GM10266 (cell line): Measurements from ENCODE around the gene NCCRP1.

Source experiments
- DNase-seq: peaks from one replicate; pipeline ENCODE4 v3.0.0; 2012; ENCODE audit errors: extremely low spot score
- TF ChIP-seq, protein P1 (sequence below): IDR thresholded peaks from 2 replicates; pipeline ENCODE4 v1.5.1; 2012; ENCODE audit warnings: mild to moderate bottlenecking, low read depth; ENCODE audit not compliant: control insufficient read depth, insufficient read depth; ENCODE audit errors: missing control alignments

The NCCRP1 gene

DNA sequence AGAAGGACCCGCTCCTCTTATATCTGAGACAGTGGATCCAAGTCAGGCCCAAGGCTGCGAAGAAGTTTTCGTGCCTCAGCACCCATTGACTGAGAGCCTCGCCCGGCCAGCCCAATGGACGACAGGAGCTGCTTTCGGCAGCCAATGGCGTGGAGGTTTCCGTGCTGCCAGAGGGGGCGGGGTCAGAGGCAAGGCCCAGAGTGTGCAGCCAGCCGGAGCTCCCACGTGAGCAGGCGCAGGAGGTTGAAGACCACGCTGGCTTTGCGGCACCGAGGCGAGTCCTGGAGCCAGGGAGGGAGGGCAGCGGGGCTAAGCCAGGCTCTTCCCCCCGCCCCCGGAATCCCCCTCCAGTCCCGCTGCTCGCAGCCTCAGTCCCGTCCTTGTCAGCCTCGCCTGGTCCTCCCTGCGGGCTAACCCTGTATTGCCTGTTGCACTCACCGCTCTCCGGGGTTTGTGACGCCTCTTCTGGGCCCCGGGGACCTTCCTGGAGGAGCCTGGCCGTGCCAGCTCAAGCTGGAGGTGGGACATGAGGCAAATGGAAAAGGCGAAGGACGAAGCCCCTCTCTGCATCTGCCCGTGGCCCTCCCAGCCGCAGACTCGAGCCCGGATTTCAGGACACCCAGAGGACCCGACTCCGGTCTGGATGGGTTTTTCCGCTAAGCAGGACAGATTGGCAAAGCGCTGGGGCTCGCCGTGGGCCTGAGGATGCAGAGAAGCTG, 50.3 kb downstream of the NCCRP1 start:
- TF ChIP-seq, protein P1, sequence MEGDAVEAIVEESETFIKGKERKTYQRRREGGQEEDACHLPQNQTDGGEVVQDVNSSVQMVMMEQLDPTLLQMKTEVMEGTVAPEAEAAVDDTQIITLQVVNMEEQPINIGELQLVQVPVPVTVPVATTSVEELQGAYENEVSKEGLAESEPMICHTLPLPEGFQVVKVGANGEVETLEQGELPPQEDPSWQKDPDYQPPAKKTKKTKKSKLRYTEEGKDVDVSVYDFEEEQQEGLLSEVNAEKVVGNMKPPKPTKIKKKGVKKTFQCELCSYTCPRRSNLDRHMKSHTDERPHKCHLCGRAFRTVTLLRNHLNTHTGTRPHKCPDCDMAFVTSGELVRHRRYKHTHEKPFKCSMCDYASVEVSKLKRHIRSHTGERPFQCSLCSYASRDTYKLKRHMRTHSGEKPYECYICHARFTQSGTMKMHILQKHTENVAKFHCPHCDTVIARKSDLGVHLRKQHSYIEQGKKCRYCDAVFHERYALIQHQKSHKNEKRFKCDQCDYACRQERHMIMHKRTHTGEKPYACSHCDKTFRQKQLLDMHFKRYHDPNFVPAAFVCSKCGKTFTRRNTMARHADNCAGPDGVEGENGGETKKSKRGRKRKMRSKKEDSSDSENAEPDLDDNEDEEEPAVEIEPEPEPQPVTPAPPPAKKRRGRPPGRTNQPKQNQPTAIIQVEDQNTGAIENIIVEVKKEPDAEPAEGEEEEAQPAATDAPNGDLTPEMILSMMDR = no peak

DNA sequence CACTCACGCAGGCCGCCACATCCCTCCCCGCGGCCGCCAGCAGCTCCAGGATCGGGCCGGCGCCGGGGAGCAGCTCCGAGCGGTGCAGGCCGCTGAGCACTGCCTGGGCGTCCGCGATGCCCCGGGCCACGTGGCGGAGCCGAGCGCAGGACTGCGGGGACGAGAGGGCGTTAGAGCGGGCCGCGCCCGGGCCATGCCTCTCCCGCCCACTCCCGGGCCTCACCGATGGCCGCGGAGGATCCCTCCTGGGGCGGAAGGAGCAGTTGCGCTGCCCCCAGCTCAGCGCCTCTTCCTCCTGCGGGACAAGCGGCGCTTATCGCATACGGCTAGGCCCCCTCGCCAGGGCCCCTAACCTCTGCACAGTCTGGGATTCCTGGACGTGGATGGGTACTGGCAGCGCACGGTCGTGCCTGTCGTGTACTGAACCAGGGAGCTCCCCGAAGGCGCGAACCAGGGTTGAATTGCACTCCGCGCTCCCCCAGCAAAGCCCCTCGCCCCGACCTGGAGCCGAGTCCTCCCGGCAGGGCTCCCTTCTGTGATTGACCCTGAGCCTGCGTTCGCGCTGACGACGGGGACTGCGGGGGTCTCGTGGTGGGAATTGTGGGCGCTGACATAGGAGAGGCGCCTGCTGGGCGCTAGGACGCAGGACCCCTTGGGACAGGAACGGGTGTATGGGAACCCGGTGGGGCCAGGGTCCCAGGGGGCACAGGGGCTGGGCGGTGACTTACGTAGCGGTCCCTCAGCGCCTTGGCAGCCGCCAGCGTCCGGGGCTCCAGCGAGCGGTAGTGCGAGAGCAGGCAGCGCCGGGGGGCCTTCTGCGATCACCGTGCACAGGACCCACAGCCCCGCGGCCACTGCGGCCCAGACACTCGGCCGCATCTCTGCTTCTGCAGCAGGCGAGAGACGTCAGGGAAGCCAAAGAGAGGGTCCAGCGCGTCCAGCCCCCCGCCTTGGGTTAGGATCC, 51.2 kb downstream of the NCCRP1 start:
- TF ChIP-seq, protein P1 = no peak
- no peak for DNase-seq

More for the DNA sequence above, 50.3 kb downstream of the NCCRP1 start:
- no peak for DNase-seq

DNA sequence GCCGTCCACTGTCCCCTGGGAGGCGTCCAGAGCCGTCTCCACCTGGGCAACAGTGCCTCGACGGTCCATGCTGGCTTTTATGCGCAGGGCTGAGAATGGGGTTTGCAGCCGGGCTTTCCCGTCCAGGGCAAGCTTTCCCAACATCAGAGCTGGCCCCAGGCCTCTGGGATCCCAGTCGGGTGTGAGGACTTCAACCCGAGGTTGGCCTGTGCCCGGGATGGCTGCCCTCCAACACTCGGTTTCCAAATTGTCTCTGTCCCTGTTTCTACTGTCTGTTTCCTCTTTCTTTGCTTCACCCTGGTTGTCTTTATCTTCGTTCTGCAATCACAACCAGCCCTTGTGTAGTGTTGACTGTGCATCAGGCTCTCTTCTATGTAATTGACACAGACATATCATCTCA, 52.0 kb downstream of the NCCRP1 start, which contains the start of gene IFNL4:
IFNL4 (minus strand) TSS at position 51 of the 400 bp plus-strand sequence.
- TF ChIP-seq, protein P1 = no peak
- DNase-seq = no peak

DNA sequence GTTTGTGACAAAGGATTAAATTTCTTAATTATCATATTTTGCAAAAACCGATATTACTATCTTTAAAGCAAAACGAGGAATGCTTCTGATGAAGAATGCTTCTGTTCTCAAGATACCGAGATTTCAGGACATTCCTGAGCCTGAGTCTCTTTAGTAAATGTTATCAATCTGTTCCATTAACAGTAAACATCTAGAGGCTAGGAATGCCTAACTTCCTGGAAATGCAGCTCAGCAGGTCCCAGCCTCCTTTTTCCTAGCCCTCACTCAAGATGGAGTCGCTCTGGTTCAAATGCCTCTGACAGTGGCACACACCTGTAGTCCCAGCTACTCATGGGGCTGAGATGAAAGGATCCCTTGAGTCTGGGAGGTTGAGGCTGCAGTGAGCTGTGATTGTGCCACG, 54.3 kb downstream of the NCCRP1 start:
- no peak for DNase-seq
- TF ChIP-seq, protein P1 = no peak
